ENCODE measurements around the gene MCCC2.
"Not testable (repeated sequence)": the region's sequence is repeated elsewhere in the genome, so short reads cannot be mapped to it uniquely, and the experiment has no call there.

The MCCC2 gene

GRCh38 chr5:71586941-71587765 is at the start of gene MCCC2:
Gene MCCC2 (plus strand): TSS chr5:71587340. CDS start chr5:71587426, 86 bp downstream.
- DNase-seq = peak; percentile 97

- DNase-seq = no peak
Observed at GRCh38 chr5:71537687-71538086, 49.5 kb upstream of the MCCC2 start.

DNA sequence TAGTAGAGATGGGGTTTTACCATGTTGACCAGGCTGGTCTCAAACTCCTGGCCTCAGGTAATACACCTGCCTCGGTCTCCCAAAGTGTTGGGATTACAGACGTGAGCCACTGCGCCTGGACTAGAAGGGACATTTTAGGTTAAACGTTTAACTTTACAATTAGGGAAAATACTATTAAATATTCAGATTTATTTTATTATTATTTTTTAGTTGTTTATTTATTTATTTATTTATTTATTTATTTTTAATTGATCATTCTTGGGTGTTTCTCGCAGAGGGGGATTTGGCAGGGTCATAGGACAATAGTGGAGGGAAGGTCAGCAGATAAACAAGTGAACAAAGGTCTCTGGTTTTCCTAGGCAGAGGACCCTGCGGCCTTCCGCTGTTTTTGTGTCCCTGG is 36.3 kb upstream of the MCCC2 start:
- DNase-seq = not testable (repeated sequence)

DNA sequence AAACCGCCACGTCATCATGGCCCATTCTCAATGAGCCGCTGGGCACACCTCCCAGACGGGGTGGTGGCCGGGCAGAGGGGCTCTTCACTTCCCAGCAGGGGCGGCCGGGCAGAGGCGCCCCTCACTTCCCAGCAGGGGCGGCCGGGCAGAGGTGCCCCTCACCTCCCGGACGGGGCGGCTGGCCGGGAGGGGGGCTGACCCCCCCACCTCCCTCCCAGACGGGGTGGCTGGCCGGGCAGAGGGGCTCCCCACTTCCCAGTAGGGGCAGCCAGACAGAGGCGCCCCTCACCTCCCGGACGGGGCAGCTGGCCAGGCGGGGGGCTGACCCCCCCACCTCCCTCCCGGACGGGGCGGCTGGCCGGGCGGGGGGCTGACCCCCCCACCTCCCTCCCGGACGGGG is 35.6 kb upstream of the MCCC2 start:
- DNase-seq = not testable (repeated sequence)

GRCh38 chr5:71552026-71552749 is 35.0 kb upstream of the MCCC2 start:
- not testable (repeated sequence) for DNase-seq

DNA sequence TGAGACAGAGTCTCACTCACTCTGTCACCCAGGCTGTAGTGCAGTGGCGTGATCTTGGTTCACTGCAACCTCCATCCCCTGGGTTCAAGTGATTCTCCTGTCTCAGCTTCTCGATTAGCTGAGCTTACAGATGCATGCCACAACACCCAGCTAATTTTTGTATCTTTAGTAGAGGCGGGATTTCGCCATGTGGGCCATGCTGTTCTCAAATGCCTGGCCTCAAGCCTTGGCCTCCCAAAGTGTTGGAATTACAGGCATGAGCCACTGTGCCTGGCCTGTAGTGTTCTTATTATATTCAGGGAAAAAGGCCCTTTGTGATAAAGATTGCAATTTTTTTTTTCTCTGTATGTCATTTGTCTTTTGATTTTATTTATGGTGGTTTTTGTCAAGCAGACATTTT is 24.0 kb upstream of the MCCC2 start:
- DNase-seq = no peak

- DNase-seq = no peak
Observed at GRCh38 chr5:71564895-71565294, 22.2 kb upstream of the MCCC2 start.

DNA sequence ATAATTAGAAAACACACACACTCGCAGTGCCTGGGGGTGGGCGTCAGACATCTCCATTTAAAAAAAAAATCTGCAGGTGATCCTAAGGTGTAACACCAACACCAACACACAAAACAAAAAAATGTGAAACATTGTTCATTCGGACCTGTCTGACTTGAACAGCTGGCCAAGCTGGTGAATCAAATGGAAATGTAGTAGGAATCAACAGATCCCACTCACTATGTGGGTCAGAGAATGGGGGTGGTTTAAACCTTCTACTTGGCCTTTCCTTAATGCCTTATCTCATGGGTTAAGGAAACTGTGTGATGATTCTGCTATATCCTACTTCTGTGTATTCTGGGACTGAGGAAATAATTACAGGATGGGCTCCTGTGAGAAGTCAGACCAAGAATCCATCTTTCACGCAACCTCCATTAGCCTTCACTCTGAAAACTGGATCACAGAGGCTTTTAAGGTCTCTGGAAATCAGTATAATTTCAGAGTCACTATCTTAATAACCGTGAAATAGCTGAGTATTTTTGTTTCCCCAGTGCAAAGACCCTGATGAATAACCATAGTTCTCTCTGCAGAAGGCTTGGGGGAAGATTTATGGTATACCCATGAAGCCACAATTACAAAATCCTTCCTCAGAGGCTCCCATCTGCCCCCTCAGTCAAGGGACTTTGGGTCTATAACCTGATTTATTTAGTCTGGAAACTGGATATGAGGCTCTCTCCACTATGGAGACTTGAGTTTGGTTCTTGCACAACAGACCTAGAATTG is 17.2 kb upstream of the MCCC2 start:
- no peak for DNase-seq

DNA sequence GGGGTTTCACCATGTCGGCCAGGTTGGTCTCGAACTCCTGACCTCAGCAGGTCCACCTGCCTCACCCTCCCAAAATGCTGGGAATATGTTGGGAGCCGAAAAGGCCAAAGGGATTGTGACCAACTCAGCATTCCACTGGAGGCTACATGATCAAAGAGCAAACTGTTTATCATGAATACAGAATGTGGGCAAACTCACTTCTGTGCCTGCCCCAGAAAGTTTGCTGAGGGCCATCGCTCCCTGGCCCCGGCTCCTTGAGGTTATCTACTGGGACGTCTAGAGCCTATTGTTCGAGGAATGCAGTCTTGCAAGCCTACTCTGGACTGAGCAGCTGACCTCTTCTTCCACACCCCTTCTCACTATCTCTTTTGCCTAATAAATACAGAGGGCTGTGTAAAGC is 15.3 kb upstream of the MCCC2 start:
- DNase-seq = not testable (repeated sequence)

GRCh38 chr5:71573591-71573990 is 13.5 kb upstream of the MCCC2 start:
- DNase-seq = no peak

- DNase-seq = not testable (repeated sequence)
Observed at GRCh38 chr5:71575588-71575987, 11.6 kb upstream of the MCCC2 start.

DNA sequence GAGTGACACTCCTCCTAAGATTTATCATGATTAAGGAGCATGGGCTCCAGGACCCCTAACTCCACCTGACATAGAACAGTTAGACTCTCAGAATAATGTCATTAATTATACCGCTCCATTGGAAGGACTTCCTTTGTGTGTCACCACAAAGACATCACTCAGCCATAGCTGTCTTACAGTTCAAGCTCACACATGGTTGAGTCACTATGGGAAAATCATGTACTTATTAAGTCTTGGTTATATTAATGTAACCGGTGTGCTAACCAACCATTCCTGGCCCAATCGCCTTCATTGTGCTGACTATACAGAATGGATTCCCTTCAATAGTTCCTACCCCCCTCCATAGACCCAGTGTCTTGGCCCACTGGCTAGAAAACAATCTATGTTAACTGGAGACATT is 10.9 kb upstream of the MCCC2 start:
- DNase-seq = no peak

DNA sequence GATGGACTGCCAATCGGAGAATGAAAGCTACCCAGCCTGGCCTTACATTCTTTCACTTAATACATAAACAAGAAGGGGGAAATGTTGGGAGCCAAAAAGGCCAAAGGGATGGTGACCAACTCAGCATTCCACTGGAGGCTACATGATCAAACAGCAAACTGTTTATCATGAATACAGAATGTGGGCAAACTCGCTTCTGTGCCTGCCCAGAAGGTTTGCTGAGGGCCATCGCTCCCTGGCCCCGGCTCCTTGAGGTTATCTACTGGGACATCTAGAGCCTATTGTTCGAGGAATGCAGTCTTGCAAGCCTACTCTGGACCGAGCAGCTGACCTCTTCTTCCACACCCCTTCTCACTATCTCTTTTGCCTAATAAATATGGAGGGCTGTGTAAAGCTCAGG is 9.3 kb upstream of the MCCC2 start:
- DNase-seq = not testable (repeated sequence)

GRCh38 chr5:71582945-71583584 is 4.1 kb upstream of the MCCC2 start:
- DNase-seq = no peak

GRCh38 chr5:71586052-71586940 is 844 bp upstream of the MCCC2 start:
- peak; percentile 41 for DNase-seq

- no peak for DNase-seq
Observed at GRCh38 chr5:71587766-71588532, 809 bp downstream of the MCCC2 start.

DNA sequence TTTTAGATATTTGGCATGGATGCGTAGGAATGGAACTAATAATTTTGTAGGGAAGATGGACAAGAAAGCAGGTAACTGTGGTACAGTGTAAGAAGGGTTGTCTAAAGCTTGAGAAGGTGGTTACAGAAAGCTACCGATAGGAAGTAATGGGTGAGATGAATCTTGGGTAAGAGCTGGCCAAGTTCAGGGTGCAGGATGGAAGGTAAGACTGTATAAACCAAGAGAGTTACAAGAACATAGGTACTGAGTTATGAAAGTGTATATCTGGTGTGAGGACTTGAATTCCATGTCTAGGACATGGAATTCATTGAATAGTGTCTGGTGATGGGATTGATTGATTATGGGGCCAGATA is 1.4 kb downstream of the MCCC2 start:
- DNase-seq = no peak

- DNase-seq = no peak
Observed at GRCh38 chr5:71589903-71590302, 2.8 kb downstream of the MCCC2 start.

DNA sequence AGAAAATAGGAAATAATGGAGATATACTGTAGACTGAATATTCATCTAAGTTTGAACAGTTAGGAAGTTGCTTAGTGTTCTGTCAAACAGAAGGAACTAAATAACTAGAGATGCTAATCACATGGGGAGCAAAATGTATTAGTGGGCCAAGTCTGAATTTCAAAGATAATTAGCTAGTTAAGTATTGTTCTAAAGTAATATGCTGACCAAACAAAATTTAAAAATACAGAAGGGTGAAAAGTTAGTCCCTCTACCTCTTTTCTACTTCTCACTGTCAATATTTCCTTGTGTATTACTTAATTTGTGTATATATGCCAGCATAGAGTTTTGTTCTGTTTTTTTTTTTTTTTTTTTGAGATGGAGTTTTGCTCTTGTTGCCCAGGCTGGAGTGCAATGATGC is 4.0 kb downstream of the MCCC2 start:
- DNase-seq = no peak

DNA sequence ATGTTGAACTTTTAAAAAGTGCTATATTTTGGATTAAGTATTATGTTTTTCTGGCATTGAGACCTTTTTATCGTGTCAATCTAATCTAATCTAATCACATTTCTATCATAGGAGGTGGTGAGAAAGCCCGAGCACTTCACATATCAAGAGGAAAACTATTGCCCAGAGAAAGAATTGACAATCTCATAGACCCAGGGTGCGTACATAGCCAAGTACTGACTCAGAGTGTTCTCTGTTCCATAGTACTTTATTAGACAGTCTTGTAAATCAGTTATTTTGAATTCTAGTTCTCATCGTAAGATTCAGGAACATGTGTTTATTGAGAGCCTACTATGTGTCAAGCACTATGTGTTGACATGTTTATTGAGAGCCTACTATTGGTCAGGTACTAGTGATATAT is 9.0 kb downstream of the MCCC2 start:
- no peak for DNase-seq

DNA sequence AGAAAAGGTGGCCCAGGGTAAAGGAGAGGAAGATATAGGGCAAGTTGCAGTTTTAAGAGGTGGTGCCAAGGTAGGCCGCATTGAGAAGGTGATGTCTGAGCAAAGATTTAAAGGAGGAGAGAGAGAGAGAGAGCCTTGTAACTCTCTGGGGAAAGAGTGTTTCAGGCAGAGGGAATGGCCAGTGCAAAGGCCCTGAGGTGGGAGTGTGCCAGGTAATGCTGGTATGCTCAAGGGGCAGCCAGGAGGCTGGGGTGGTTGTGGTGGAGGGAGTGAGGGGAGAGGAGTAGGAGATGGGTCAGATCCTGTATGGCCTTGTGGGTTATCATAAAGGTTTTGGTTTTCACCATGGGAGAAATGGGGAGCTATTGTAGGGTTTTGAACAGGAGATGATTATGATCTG is 9.9 kb downstream of the MCCC2 start:
- no peak for DNase-seq

Data from CD4-positive, alpha-beta T cell treated with Interleukin-10 for 1 hour (primary cell).